ELF-1 (cell line): ENCODE measurements around the gene PRKACA.
"Not testable (repeated sequence)": the region's sequence is repeated elsewhere in the genome, so short reads cannot be mapped to it uniquely, and the experiment has no call there.

Experiments used
- DNase-seq: peaks from one replicate; pipeline ENCODE4 v3.0.0-alpha.2; 2016; ENCODE audit warnings: low read depth, low spot score

Gene PRKACA

DNA sequence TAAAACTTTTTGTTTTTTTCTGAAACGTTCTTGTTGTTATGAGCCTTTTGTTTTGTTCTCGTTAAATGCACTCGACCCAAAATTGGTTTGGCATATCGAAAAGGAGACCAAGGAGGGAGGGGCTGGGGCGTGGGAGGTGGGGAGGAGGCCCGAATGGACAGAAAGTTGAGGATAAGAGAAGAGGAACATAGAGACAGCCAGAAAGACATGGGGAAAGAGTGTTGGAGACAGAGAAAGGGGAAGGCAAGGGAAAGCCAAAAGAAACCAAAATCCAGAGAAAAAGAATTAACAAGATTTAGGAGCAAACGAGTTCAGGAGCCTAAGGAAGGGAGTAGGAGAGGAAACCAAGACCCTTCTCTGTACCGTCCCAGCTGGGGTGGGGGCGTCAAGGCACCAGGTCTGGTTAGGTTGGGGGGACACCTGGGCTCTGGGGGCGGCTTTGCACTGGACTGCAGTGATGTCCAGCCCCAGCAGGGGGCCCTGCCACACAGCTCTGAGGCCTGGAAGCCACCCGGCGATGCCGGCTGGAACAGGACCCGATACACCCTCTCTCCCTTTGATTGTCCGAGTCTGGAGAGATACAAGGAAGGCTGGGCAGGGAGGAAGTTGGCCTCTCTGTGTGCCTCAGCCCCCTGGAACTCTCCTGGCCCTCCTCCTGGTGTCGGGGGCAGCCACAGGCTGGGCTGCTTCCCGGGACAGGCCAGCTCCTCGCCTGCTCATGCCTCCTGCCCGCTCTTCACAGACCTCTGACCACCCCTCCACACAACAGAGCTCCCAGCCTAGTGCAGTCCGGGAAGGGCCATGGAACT lies 30.4 kb upstream of the PRKACA start:
- peak; percentile 79 for DNase-seq

DNA sequence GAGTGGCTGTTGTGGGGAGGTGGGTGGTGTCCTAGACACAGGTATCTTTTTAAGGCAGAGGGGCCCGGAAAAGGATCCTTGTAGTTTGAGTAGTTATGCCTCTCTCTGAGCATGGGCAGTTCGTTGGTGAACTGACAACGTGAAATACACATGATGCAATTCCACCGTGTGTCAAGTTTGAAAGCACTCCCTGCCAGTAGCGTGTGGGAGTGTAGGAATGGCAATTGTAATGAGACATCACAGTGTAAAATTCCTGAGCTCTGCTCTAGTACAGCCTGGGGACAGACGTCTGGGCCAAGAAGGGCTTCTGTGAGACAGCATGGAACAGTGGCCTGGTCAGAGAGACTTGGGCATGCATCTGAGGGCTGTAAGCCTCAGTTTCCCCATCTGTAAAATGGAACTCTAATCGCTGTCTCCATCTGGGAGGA lies 29.2 kb upstream of the PRKACA start:
- DNase-seq, result no peak

DNA sequence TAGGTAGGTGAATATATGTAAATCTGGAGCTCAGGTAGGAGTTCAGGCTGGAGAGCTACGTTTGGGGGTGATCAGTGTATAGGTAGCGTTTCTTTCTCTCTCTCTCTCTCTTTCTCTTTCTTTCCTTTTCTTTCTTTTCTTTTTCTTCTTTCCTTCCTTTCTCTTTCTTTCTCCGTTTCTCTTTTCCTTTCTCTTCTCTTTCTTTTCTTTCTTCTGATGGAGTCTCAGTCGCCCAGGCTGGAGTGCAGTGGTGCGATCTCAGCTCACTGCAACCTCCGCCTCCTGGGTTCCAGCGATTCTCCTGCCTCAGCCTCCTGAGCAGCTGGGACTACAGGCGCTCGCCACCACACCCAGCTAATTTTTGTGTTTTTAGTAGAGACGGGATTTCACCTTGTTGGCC lies 28.6 kb upstream of the PRKACA start:
- DNase-seq, result not testable (repeated sequence)

DNA sequence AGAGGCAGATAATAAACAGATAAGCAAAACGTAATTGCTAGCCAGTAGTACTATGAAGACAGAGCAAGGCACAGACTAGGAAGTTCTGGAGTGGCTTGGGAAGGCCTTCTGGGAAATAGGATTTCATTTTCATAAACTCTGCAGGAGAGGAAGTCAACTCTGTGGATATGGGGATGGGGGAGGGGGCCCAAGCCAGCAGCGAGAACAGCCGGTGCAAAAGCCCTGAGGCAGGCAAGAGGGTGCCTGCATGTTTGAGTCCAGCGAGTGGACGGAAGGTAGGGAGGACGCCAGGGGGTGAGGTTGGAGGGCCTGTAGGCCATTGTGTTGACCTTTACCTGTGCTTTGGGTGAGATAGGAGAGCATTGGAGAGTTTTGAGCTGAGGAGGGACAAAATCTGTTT lies 27.8 kb upstream of the PRKACA start:
- no peak for DNase-seq

DNA sequence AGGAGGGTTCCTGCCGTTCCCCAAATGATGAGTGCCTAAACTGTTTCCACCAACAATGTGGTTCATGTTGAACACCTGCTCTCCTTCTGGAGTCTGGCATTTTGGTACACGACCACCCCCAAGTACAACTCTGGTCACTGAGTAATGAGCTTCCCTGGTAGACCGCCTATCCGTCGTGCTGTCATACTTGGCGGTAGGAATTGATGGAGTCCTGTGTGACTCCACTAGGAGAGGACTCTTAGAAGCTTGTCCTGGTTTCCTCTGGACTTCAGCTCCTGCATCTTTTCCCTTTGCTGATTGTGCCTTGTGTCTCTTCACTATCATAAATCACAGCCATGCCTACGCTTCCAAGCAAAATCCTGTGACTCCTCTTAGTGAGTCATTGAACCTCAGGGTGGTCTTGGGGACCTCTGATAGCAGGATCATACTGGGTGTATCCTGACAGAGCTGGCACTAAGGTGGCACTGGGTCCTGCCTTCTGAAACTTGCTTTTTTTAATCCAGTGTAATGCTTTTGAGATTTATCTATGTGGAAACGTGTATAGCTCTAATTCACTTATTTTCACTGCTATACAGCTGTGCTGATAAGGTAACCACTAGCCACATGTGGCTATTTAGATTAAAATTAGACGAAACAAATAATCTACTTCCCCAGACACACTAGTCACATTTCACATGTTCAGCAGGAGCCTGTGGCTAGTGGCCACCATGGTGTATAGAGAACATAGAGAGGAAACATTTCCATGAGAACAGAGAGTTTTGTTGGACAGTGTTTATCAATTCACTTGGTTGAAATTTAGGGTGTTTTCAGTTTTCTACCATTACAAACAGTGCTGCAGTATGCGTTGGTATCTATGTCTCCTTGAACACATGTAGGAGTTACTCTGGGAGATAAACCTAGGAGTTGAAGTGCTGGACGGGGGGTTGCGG lies 25.0 kb upstream of the PRKACA start:
- DNase-seq, result no peak

DNA sequence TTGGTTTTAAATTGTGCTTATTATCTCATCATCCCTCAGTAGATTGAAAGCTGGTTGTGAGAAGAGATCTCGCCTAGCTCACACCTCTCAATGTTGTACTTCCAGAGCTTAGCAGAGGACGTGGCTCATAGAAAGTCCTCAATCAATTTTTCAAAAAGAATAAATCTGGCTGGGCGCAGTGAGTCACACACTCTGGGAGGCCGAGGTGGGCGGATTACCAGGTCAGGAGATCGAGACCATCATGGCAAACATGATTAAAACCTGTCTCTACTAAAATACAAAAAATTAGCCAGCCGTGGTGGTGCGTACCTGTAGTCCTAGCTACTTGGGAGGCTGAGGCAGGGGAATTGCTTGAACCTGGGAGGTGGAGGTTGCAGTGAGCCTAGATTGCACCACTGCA lies 23.5 kb upstream of the PRKACA start:
- no peak for DNase-seq

DNA sequence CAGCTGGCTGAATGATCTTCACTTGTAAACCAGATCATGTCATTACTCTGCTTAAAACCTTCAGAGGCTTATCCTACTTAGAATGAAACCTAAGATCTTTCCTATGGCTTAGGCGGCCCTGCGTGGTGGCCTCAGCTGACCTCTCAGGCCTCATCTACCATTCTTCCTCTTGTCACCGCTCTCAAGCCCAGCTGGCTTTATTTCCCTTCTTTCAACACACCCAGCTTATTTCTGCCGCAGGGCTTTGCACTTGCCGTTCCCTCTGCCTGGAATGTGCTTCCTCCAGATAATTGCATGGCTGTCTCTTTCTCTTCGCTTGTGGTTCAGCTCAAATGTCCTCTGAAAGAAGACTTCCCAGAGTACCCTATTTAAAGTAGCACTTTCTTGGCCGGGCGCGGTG lies 22.4 kb upstream of the PRKACA start:
- peak; percentile 87 for DNase-seq

DNA sequence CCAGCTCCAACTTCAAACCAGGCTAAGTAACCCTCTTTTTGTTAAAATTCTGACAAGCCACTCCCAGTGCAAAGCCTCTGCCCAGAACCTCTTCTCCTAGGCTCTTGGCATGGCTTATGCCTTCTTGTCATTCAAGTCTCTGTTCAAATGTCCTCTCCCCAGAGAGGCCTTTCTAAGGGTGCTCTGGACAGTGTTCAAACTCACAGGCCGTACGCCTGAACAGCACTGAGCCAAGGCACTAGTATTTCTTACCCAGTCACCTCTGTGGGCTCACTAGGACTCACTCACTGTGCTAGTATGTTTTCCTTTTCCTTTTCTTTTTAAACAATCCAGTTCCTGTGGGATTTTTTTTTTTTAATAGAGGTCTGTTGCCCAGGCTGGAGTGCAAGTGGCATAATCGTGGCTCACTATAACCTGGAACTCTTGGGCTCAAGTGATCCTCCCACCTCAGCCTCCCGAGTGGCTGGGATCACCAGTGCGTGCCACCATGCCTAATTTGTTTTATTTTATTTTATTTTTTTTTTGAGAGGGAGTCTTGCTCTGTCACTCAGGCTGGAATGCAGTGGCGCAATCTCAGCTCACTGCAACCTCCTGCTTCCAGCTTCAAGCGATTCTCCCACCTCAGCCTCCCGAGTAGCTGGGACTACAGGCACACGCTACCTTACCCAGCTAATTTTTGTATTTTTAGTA lies 21.2 kb upstream of the PRKACA start:
- no peak for DNase-seq

DNA sequence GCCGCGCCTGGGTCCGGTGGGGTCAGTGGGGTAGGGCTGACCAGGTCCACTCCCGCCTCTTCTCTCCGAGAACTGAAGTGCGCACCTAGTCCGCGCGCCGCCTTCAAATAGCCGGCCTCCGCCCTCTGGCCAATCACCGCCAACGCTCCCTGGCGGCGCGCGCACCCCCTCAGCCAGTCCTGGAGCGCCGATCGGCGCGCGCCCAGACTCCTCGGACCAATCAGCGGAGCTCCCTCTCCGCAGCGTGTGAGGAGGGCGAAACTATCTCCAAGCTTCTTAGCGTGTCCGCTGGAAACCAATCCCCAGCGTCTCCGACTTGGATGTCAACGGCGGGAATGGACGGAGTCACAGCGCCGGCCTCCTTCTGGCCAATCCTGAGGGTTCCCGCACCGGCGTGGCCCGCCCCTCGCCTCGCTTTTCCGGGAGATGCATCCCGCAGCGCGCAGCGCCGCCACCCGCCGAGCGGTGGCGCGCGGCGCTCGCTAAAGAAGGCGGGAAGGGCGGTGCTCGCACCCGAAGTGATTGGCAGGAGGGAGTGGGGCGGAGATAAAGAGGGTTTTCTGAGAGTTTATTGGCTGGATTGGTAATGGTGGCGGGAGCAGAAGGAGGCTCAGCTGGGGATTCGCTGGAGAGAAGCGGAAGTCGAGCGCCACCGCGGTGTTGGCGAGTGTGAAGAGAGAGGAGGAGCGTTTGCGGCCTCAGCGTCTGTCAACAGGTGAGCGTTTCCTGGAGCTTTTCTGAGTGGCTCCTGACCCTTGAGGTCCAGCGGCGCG lies 19.1 kb upstream of the PRKACA start, which contains the start of gene ASF1B:
Gene ASF1B (minus strand): TSS at position 81 of the 773 bp plus-strand sequence. CDS start 133 bp downstream, outside the sequence.
- DNase-seq, result peak; percentile 100

DNA sequence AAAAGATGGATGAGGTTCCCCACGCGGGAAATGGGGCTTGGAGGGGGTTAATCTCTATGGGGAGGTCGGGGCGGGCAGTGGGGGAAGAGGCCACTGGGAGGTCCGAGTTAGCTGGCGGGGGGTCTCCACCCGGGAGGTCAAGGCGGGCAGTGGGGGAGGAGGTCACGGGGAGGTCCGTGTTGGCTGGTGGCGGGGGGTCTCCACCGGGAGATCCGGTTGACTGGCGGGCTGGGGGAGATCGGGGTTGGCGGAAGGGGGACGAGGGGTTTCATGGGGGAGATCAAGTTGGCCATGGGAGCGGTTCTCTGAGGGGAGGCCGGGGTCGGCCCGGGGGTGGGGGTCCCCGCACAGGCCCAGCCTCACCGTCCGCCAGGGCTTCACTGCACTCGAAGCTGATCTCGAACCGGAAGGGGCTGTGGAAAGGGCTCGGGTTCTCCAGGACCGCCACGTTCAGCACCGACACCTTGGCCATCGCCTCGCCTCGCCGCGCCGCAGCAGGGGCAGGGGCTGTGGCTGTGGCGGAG lies 18.5 kb upstream of the PRKACA start:
- DNase-seq, result no peak

DNA sequence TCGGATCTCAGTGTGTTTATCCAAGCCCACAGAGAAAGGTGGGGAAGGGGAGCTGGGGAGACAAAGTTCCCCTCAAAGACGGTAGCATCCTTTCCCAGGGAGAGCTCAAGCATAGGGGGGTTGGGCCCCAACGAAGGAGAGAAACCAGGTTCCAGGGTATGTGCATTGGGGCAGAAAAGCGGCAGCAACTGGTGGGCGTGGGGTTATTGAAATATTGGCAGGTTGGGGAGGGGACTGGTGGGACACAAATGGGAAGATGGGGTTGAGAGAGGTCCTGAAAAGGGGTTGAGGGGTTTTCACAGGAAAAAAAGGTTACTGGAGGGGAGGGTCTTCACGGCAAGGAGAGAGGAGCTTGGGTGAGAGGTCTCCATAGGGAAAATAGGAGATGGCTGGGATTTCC lies 17.8 kb upstream of the PRKACA start:
- DNase-seq, result no peak

DNA sequence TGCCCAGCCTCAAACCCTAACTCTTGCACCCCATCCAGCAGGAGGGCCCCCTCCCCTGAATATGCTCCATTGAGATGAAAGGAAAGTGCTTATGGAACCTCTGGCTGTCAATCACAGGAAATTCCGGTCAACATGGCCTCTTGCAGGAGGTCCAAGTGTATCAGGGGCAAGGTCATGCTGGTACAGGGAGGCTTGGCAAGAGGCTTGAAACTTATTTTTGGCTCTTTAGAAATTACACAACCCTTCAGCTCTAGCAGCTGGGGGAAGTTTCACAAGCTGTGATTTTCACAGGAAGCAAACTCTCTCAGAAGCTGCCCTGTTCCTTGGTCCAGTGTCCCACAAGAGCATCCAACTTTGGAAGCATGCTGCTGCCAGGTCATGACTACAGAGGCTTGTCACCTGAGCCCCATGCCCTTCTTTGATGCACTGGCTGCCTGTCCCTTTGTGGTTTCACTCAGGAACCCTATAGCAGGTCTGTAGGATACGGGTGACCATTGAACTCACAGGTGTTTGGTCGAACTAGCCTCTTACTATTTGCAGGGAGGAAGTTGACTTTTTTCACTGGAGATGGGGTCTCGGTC lies 10.5 kb upstream of the PRKACA start:
- DNase-seq, result no peak

DNA sequence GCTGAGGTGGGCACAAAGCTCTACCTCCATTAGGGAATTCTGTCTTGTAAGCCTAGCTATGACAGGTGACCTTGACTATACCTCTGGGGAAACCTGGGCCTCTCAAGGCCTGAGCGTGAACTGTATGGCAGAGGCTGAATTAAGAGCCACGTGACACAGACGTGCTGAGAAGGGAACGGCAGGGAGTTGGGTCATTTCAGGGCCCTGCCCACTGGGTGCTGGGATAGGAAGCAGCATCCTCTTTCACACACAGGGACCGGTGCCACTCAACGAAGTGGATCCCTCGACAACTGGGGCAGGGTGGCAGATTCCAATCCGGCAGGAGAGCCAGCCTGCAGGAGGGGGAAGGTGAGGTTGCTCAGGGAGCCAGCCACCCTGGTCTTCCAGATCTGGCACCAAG lies 9.6 kb upstream of the PRKACA start:
- DNase-seq, result no peak

DNA sequence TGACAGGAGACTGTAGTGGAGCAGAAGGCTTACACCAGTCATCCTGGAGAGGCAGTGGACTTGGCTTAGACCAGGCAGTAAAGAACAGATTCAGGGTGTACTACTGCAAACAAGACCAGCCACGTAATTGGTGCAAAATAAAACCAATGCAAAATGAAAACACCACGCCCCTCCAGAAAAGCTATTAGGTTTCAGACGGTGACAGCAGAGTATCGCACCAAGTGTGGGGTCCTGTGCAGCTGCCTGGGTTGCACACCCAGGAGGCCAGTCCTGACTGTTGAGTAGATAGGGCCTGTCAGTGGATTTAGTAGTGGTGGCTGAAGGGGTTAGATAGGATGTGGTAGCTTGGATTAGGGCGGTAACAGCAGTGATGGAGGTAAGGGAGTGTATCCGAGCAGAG lies 5.4 kb upstream of the PRKACA start:
- no peak for DNase-seq

DNA sequence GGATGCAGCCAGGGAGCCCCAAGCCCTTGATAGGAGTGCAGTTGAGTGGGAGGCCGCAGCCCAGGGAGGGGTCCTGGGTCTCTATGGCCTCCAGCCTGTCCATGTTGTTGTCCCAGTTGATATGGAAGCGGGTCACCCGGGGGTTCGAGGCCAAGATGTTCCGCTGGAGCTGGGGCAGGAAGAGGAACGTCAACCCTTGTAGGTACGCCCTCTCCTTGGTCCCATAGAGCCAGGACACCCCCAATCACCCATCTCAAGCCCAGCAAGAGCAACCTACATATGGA lies 2.9 kb upstream of the PRKACA start:
- DNase-seq, result no peak

DNA sequence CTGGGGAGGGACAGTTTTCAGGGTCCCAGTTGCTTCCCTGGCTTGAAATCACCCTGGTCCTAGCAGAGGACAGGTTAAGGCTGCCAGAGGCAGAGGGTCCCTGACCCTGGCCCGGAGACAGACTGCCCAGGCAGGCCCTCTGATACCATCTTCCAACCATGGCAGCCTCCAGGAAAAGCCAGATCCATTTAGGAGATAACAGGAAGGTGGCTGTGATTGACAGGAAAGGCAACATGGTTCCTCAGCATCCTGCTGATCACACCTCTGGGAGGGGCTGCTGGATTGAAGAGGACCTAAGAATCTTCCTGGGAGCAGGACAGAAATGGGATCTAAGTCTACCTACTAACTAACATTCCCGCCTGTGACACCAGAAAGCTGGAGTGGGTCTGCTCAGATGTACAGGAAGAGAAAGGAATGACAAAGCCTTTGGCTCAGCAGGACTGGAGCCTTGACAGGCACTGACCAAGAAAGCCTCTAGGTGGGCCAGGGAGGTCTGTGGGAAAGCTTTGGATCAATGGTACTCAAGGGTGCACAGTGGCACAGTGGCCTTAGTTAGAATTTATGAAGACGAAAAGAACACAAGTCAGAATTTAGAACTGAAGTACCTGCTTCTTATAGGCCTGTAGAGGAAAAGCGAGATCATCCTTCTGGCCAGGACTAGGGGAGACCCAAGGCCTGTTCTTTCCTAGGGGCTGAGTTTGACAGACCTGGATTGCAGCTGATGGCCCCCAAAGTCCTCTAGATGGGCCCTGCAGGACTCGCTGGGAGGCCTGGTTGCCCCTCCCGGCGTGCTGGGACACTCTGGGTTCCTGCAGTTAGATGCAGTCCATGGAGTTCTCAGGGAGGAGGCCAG lies 2.3 kb upstream of the PRKACA start:
- no peak for DNase-seq

DNA sequence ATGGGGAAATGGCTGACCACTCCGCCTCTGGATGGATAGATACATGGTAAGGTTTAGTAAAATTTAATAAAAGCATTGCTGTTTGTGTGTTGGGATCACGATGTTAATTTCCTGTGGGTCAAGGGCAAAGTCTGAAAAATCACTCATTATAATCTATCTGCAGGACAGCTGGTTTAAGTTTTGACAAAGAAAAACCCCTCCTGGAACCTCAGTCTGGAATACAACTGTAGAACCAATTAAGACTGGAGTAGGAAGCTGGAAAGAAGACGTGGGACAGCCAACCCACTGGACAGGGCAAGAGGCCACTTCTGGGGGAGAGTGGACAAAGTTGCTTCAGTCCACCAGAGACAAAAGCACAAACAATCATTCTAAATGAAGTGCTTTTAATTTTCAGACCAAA lies 1.6 kb upstream of the PRKACA start:
- no peak for DNase-seq

DNA sequence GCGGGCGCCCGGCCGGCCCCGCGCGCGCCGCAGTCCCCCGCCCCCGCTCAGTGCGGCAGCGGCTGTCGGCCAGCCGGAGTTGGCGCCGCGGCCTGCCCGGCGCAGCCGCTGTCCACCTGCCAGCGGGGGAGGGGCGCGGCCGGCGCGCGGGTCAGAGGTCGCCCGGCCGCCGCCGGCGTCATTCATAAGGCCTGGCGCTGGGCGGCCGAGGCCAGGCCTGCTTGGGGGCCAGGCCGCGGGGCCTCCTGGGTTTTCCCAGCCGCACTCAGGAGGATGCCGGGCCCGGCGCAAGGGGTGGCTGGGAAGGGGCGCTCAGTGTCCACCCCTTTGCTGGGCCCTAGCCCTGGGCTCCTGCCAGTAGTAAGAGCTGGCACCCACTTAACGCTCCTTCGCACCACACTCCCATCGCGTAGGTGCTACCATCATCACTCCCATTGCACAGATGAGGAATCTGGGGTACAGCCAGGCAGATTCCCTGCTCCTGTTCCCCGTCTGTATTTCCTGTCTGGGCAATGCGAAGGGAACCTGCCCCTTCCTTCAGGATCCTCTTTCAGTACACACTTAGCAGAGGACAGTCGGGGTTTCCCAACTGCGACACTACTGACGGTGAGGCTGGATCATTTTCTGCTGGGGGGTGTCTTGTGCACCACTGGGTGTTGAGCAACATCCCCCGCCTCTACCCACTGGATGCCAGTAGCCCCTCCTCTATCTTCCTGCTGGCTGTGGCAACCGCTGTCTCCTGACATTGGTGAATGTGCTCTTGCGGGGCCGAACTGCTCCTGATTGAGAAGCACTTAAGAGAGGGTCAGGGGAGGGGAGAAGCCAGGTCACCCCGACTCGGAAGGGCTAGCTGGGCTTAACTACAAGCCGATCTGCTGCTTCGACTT lies 846 bp upstream of the PRKACA start:
- DNase-seq, result peak; percentile 73
